Measurements from ENCODE around the gene F9.

DNA sequence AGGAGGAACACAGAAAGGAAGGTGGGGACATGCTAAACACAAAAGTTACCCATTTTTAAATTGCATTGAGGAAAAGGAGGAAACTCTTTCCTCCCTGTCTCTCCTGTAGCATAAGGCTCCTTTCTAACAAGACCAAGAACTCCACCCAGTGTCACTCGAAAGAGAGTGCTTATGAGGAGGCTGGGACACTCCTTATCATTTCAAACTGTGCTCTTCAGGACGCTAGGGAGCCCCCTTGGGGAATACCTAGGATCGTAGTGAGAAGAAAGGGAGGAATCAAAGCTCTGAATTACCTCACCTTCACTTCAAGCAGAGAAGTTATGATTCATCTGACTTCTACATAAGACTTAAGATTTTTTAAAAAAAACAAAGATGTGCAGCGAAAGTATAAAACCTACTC, 65.5 kb downstream of the F9 start:
- TF ChIP-seq POLR2AphosphoS5 (IDR thresholded peaks at IDR 0.05; ENCODE audit: low read depth, low read length) (no peak), FOXP2 (optimal IDR thresholded peaks at IDR 0.05; ENCODE audit: borderline replicate concordance, extremely low read depth, extremely low read length, insufficient read depth) (no peak), TAF1 (IDR thresholded peaks at IDR 0.05; ENCODE audit: borderline replicate concordance, insufficient read depth, low read length) (no peak), SIN3A (IDR thresholded peaks at IDR 0.05; ENCODE audit: borderline replicate concordance, insufficient read depth, low read length) (no peak)
- TF ChIP-seq, protein P1, sequence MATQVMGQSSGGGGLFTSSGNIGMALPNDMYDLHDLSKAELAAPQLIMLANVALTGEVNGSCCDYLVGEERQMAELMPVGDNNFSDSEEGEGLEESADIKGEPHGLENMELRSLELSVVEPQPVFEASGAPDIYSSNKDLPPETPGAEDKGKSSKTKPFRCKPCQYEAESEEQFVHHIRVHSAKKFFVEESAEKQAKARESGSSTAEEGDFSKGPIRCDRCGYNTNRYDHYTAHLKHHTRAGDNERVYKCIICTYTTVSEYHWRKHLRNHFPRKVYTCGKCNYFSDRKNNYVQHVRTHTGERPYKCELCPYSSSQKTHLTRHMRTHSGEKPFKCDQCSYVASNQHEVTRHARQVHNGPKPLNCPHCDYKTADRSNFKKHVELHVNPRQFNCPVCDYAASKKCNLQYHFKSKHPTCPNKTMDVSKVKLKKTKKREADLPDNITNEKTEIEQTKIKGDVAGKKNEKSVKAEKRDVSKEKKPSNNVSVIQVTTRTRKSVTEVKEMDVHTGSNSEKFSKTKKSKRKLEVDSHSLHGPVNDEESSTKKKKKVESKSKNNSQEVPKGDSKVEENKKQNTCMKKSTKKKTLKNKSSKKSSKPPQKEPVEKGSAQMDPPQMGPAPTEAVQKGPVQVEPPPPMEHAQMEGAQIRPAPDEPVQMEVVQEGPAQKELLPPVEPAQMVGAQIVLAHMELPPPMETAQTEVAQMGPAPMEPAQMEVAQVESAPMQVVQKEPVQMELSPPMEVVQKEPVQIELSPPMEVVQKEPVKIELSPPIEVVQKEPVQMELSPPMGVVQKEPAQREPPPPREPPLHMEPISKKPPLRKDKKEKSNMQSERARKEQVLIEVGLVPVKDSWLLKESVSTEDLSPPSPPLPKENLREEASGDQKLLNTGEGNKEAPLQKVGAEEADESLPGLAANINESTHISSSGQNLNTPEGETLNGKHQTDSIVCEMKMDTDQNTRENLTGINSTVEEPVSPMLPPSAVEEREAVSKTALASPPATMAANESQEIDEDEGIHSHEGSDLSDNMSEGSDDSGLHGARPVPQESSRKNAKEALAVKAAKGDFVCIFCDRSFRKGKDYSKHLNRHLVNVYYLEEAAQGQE (IDR thresholded peaks at IDR 0.05; ENCODE audit: insufficient read depth in 1 of 2, low read depth in 2 of 2, low read length in 2 of 2), result no peak

Data from PFSK-1 (cell line).